AG09309 (cell line): Measurements from ENCODE around the gene VILL.

Experiments used
- DNase-seq: peaks from one replicate; pipeline ENCODE4 v3.0.0-alpha.2; 2010; ENCODE audit warnings: low read depth
- H3K4me3 ChIP-seq: 2 replicates; pipeline ENCODE4 v1.5.1; 2011; ENCODE audit warnings: mild to moderate bottlenecking, low read depth, low read length, moderate library complexity; ENCODE audit not compliant: control insufficient read depth
- TF ChIP-seq, protein P1 (sequence below): IDR thresholded peaks from 2 replicates; pipeline ENCODE4 v1.5.1; 2011; ENCODE audit warnings: mild to moderate bottlenecking, low read depth, low read length, inconsistent platforms; ENCODE audit not compliant: insufficient read depth, control insufficient read depth; ENCODE audit errors: missing control alignments

The VILL gene

DNA sequence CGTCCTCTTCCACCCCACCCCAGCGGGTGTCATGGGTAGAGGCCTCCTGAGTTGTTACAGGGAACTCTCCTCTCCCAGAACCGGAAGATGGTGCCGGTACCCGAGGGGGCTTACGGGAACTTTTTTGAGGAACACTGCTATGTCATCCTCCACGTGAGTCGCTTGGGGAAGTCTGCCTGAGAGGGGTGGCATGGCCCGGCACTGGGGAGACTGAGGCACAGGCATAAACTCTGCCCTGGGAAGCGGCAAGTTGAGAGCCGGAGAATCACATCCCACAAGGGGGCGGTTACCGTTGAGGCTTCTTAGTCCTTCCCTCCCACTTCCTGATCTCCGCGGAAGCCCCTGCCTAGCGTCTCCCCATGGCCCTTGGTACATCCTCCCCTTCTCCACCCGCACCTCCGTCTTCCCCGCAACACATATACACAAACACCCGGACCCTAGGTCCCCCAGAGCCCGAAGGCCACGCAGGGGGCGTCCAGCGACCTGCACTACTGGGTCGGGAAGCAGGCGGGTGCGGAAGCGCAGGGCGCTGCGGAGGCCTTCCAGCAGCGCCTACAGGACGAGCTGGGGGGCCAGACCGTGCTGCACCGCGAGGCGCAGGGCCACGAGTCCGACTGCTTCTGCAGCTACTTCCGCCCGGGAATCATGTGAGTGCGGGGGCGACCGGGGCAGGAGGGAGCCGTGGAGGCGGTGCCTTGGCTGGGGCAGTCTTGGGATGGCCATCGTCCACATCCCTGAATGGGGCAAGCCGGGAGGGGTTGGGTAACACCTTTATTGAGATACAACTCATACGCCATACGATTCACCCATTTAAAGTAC is 3.4 kb downstream of the VILL start:
- H3K4me3 ChIP-seq = peak overlapping the region; percentile 85
- no peak for DNase-seq
- TF ChIP-seq, protein P1, sequence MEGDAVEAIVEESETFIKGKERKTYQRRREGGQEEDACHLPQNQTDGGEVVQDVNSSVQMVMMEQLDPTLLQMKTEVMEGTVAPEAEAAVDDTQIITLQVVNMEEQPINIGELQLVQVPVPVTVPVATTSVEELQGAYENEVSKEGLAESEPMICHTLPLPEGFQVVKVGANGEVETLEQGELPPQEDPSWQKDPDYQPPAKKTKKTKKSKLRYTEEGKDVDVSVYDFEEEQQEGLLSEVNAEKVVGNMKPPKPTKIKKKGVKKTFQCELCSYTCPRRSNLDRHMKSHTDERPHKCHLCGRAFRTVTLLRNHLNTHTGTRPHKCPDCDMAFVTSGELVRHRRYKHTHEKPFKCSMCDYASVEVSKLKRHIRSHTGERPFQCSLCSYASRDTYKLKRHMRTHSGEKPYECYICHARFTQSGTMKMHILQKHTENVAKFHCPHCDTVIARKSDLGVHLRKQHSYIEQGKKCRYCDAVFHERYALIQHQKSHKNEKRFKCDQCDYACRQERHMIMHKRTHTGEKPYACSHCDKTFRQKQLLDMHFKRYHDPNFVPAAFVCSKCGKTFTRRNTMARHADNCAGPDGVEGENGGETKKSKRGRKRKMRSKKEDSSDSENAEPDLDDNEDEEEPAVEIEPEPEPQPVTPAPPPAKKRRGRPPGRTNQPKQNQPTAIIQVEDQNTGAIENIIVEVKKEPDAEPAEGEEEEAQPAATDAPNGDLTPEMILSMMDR = peak; percentile 28

DNA sequence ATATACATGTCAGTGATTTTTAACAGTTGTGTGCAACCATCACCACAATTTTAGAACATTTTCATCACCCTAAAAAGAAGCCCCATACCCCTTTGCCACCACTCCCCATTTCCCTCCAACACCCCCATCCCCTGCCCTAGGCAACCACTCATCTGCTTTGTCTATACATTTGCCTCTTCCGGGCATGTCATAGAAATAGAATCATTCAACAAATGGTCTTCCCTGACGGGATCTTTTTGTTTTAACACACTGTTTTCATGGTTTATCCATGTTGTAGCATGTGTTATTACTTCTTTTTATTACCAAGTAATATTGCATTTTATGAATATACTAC is 4.0 kb downstream of the VILL start:
- H3K4me3 ChIP-seq = peak overlapping the region; percentile 85
- no peak for DNase-seq
- TF ChIP-seq, protein P1 = no peak

DNA sequence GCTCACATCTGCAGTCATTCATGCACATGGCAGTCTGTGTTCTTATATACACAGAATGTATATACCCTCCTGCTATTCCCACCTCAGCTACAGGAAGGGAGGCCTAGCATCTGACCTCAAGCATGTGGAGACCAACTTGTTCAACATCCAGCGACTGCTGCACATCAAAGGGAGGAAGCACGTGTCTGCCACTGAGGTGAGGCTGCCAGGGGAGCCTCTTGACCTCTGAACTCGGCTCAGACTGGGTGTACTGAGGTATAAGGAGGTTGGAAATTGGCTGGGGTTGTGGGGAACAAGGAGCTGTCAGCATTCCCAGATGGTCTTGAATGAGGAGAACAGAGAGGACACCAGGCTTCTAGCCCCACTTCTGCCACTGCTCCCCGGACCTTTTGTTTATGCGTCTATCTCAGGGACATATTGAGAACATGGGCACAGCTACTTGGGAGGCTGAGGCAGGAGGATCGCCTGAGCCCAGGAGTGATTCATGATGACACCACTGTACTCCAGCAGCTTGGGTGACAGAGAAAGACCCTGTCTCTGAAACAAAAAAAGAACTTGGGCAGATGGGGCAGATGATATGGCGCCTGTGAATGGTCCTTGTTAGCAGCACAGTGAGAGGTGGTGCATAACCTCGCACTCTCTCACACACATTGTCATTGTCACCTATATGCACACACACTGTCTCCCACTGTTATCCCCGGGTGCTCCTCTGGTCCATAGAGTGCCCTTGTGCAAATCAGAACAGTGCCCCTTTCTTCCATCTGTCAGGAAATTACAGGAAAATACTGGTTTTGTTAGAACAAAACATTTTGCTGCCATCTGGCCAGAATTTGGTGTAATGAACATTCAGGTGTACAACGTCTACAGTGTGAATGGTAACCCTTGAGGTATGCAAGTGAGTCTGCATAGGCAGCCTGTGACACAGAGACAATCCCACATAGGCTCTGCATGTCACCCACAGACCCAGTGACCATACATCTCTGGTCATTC is 5.4 kb downstream of the VILL start:
- no peak overlapping the region for H3K4me3 ChIP-seq
- no peak for DNase-seq
- TF ChIP-seq, protein P1 = no peak

DNA sequence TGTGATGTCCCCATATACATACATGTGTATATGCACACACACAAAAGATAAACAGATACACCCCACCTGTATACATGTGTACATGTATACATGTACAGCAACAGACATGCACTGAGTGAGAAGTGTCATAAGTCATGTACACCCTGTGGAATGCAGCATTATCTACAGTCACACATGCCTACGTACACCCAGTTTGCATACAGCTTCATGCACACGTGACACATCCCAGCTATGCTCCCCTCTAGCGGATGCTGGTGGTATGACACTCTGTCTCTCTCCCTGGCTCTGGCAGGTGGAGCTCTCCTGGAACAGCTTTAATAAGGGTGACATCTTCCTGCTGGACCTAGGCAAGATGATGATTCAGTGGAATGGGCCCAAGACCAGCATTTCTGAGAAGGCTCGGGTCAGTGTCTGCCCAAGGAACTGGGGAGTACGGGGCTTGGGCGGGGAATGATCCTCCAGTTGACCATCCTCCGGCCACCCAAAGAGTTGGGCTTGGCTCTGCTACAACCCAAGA is 6.3 kb downstream of the VILL start:
- TF ChIP-seq, protein P1 = peak; percentile 92
- no peak for DNase-seq
- H3K4me3 ChIP-seq = no peak overlapping the region

DNA sequence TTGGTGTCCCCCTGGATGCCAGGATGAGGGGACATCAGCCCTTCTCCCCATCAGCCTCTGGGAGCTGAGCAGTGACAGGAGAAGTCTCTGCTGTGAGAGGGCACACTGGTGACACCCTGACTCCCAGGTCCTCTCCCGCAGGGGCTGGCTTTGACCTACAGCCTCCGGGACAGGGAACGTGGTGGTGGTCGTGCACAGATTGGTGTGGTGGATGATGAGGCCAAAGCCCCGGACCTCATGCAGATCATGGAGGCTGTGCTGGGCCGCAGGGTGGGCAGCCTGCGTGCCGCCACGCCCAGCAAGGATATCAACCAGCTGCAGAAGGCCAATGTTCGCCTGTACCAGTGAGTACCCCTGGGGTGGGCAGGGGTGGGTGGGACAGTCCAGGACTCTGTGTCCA is 6.8 kb downstream of the VILL start:
- H3K4me3 ChIP-seq = no peak overlapping the region
- no peak for DNase-seq
- TF ChIP-seq, protein P1 = no peak

DNA sequence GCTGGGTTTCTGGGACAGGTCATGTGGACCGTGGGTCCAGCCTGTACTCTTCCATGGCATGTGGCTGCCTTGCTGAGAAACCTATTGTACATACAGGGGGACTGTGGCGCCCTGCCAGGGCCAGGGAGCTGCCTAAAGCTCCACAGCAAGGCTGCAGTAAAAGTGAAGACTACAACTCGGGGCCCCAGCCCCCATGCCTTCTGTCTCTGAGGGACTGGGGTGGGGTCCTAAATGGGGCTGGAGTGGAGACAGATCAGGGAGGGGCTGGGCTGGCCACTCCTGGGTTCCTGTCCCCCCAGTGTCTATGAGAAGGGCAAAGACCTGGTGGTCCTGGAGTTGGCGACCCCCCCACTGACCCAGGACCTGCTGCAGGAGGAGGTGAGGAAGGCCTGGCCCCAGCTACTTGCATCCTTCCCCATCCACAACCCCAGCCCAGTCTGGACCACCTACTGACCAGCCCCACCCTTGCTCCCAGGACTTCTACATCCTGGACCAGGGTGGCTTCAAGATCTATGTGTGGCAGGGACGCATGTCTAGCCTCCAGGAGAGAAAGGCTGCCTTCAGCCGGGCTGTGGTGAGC is 7.3 kb downstream of the VILL start:
- TF ChIP-seq, protein P1 = no peak
- no peak for DNase-seq
- H3K4me3 ChIP-seq = no peak overlapping the region
